HepG2 (cell line): ENCODE measurements around the gene TUBA8. TPM values are rescaled to one million over a fixed set of nuclear protein-coding genes. Genes with fewer than 3 reads are reported as not detected.

Experiments used
- CBX1 ChIP-seq: IDR thresholded peaks from one replicate; pipeline ENCODE4 v1.6.1; 2016; ENCODE audit warnings: antibody characterized with exemption, low read depth
- DMAP1 ChIP-seq: IDR thresholded peaks from 2 replicates; pipeline ENCODE4 v1.6.1; 2016
- FOSL2 ChIP-seq: sonication (generic); formaldehyde crosslinking; IDR thresholded peaks from 2 replicates; pipeline ENCODE4 v1.4.0; 2020; ENCODE audit warnings: missing genetic modification reagents
- HMG20A ChIP-seq: IDR thresholded peaks from 2 replicates; pipeline ENCODE4 v1.6.1; 2016; ENCODE audit warnings: borderline replicate concordance
- HNRNPH1 ChIP-seq: fragments of 200-400 bp; formaldehyde crosslinking; optimal IDR thresholded peaks from 2 replicates; pipeline ENCODE3; 2017; ENCODE audit warnings: mild to moderate bottlenecking, low read depth, low read length
- ISX ChIP-seq: sonication (generic); formaldehyde crosslinking; conservative IDR thresholded peaks from 2 replicates; pipeline ENCODE4 v1.5.0; 2020; ENCODE audit warnings: missing genetic modification reagents
- PHF8 ChIP-seq: sonication (generic); formaldehyde crosslinking; IDR thresholded peaks from 2 replicates; pipeline ENCODE4 v1.5.0; 2020; ENCODE audit warnings: missing genetic modification reagents
- SNAPC2 ChIP-seq: sonication (generic); formaldehyde crosslinking; IDR thresholded peaks from 2 replicates; pipeline ENCODE4 v1.8.1; 2022; ENCODE audit warnings: mild to moderate bottlenecking, missing genetic modification reagents
- YEATS4 ChIP-seq: sonication (generic); formaldehyde crosslinking; IDR thresholded peaks from 2 replicates; pipeline ENCODE4 v1.4.0; 2020; ENCODE audit warnings: missing genetic modification reagents, borderline replicate concordance
- ZNF207 ChIP-seq: fragments of 450-650 bp; IDR thresholded peaks from 2 replicates; pipeline ENCODE4 v1.6.1; 2016; ENCODE audit warnings: antibody characterized with exemption, borderline replicate concordance
- ZNF343 ChIP-seq: sonication (generic); formaldehyde crosslinking; IDR thresholded peaks from 2 replicates; pipeline ENCODE4 v1.4.0; 2020; ENCODE audit warnings: mild to moderate bottlenecking, missing genetic modification reagents
- ZNF615 ChIP-seq: sonication (generic); formaldehyde crosslinking; IDR thresholded peaks from 2 replicates; pipeline ENCODE4 v1.5.0; 2020; ENCODE audit warnings: mild to moderate bottlenecking, missing genetic modification reagents, borderline replicate concordance
- ZZZ3 ChIP-seq: sonication (generic); formaldehyde crosslinking; IDR thresholded peaks from 2 replicates; pipeline ENCODE4 v1.4.0; 2020; ENCODE audit warnings: missing genetic modification reagents, mild to moderate bottlenecking, borderline replicate concordance
- polyA plus RNA-seq, 8 experiments: library from polyadenylated mRNA; depleted of rRNA in 3 of 8; stranded (reverse) in 7 of 8; unstranded in 1 of 8; fragments of >200 nt; fragmentation: Illumina TruSeq in 4 of 8; extraction: Trizol in 4 of 8; gene quantifications; 2 replicates each; pipeline versions ENCODE4 v1.2.1 to v1.2.3, GENCODE V29; 2011 to 2016; ENCODE audit warnings: low read depth in 4 of 8, missing spikeins in 1 of 8, mixed read lengths in 1 of 8; ENCODE audit not compliant: insufficient read depth in 1 of 8
- total RNA-seq, 5 experiments: library from RNA; depleted of rRNA; stranded (reverse); fragments of >200 nt; fragmentation: Illumina TruSeq; extraction: Trizol; gene quantifications; 2 replicates each; pipeline ENCODE4 v1.2.3, GENCODE V29; 2016; ENCODE audit warnings: low read depth in 1 of 5
- TF ChIP-seq, protein P1 (sequence below): sonication (generic); formaldehyde crosslinking; IDR thresholded peaks from 2 replicates; pipeline ENCODE4 v1.4.0; 2020; ENCODE audit warnings: low read depth, missing genetic modification reagents
- TF ChIP-seq, protein P2 (sequence below): sonication (generic); formaldehyde crosslinking; IDR thresholded peaks from 2 replicates; pipeline ENCODE4 v1.4.0; 2020; ENCODE audit warnings: mild to moderate bottlenecking, missing genetic modification reagents, borderline replicate concordance
- TF ChIP-seq, protein P3 (sequence below): sonication (generic); formaldehyde crosslinking; IDR thresholded peaks from 2 replicates; pipeline ENCODE4 v1.5.1; 2020; ENCODE audit warnings: missing genetic modification reagents, mild to moderate bottlenecking, borderline replicate concordance
- TF ChIP-seq, protein P4 (sequence below): sonication (generic); formaldehyde crosslinking; IDR thresholded peaks from 2 replicates; pipeline ENCODE4 v1.8.0; 2022; ENCODE audit warnings: missing genetic modification reagents, mild to moderate bottlenecking, moderate library complexity, borderline replicate concordance

TUBA8 gene
- total and polyA plus RNA-seq, 2 of the 13 experiments (the other 11 are each of a cell fraction or from before 2014, with no cell fraction given), result 0.35 to 0.69 TPM

DNA sequence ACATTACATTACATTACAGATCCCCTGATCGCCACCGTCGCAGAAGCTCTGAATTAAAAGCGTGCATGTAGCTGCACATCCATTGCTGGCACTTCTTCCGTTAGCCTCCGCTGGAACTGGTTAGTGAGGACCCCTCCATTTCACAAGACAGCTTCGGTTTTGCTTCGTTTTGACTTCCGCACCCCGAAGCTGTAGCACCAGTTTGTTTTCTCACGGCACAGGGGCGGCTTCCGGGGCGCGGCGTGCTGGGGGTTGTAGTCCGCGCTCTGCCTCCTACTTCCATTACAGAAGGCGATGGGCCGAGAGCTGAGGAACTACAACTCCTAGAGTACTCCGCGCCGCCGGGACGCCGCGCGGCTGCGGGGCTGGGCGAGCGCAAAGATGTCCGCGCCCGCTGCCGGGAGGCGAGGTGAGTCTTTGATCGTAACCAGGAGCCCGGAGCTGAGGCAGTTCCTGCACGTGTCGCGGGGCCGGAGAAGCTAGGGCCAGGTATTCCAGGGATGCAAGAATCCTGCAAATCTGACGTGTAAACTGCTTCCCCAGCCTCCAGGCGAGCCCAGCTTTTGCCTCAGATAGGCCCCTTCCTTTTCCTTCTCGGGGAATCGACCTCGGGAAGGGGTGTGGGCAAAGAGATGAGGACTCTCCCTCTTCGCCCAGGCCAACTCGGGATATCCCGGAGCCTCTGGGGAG, 32.8 kb upstream of the TUBA8 start, which contains the start of gene PEX26 (continued):
- TF ChIP-seq, protein P1, sequence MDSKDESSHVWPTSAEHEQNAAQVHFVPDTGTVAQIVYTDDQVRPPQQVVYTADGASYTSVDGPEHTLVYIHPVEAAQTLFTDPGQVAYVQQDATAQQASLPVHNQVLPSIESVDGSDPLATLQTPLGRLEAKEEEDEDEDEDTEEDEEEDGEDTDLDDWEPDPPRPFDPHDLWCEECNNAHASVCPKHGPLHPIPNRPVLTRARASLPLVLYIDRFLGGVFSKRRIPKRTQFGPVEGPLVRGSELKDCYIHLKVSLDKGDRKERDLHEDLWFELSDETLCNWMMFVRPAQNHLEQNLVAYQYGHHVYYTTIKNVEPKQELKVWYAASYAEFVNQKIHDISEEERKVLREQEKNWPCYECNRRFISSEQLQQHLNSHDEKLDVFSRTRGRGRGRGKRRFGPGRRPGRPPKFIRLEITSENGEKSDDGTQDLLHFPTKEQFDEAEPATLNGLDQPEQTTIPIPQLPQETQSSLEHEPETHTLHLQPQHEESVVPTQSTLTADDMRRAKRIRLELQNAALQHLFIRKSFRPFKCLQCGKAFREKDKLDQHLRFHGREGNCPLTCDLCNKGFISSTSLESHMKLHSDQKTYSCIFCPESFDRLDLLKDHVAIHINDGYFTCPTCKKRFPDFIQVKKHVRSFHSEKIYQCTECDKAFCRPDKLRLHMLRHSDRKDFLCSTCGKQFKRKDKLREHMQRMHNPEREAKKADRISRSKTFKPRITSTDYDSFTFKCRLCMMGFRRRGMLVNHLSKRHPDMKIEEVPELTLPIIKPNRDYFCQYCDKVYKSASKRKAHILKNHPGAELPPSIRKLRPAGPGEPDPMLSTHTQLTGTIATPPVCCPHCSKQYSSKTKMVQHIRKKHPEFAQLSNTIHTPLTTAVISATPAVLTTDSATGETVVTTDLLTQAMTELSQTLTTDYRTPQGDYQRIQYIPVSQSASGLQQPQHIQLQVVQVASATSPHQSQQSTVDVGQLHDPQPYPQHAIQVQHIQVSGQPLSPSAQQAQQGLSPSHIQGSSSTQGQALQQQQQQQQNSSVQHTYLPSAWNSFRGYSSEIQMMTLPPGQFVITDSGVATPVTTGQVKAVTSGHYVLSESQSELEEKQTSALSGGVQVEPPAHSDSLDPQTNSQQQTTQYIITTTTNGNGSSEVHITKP (CRISPR knock-in tag), result peak; percentile 81; the same call in 1 of the 2 replicates
- TF ChIP-seq CBX1 (peak; percentile 63), ZNF615 (CRISPR knock-in tag) (no peak), HMG20A (CRISPR knock-in tag) (no peak), HNRNPH1 (no peak), PHF8 (CRISPR knock-in tag) (peak; percentile 84), SNAPC2 (no peak), ISX (CRISPR knock-in tag) (no peak), ZNF207 (no peak), ZZZ3 (CRISPR knock-in tag) (no peak), FOSL2 (CRISPR knock-in tag) (no peak; the same call in 1 of the 2 replicates), DMAP1 (CRISPR knock-in tag) (peak; percentile 79; the same call in 1 of the 2 replicates), ZNF343 (no peak), YEATS4 (CRISPR knock-in tag) (peak; percentile 87)
- TF ChIP-seq, protein P2, sequence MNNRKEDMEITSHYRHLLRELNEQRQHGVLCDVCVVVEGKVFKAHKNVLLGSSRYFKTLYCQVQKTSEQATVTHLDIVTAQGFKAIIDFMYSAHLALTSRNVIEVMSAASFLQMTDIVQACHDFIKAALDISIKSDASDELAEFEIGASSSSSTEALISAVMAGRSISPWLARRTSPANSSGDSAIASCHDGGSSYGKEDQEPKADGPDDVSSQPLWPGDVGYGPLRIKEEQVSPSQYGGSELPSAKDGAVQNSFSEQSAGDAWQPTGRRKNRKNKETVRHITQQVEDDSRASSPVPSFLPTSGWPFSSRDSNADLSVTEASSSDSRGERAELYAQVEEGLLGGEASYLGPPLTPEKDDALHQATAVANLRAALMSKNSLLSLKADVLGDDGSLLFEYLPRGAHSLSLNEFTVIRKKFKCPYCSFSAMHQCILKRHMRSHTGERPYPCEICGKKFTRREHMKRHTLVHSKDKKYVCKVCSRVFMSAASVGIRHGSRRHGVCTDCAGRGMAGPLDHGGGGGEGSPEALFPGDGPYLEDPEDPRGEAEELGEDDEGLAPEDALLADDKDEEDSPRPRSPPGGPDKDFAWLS, result no peak
- TF ChIP-seq, protein P3, sequence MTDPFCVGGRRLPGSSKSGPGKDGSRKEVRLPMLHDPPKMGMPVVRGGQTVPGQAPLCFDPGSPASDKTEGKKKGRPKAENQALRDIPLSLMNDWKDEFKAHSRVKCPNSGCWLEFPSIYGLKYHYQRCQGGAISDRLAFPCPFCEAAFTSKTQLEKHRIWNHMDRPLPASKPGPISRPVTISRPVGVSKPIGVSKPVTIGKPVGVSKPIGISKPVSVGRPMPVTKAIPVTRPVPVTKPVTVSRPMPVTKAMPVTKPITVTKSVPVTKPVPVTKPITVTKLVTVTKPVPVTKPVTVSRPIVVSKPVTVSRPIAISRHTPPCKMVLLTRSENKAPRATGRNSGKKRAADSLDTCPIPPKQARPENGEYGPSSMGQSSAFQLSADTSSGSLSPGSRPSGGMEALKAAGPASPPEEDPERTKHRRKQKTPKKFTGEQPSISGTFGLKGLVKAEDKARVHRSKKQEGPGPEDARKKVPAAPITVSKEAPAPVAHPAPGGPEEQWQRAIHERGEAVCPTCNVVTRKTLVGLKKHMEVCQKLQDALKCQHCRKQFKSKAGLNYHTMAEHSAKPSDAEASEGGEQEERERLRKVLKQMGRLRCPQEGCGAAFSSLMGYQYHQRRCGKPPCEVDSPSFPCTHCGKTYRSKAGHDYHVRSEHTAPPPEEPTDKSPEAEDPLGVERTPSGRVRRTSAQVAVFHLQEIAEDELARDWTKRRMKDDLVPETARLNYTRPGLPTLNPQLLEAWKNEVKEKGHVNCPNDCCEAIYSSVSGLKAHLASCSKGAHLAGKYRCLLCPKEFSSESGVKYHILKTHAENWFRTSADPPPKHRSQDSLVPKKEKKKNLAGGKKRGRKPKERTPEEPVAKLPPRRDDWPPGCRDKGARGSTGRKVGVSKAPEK (CRISPR knock-in tag), result no peak
- TF ChIP-seq, protein P4, sequence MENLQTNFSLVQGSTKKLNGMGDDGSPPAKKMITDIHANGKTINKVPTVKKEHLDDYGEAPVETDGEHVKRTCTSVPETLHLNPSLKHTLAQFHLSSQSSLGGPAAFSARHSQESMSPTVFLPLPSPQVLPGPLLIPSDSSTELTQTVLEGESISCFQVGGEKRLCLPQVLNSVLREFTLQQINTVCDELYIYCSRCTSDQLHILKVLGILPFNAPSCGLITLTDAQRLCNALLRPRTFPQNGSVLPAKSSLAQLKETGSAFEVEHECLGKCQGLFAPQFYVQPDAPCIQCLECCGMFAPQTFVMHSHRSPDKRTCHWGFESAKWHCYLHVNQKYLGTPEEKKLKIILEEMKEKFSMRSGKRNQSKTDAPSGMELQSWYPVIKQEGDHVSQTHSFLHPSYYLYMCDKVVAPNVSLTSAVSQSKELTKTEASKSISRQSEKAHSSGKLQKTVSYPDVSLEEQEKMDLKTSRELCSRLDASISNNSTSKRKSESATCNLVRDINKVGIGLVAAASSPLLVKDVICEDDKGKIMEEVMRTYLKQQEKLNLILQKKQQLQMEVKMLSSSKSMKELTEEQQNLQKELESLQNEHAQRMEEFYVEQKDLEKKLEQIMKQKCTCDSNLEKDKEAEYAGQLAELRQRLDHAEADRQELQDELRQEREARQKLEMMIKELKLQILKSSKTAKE (CRISPR knock-in tag), result no peak
